Stomach smooth muscle (tissue), 2 donors: ENCODE results near the gene TTC39A.
A peak's percentile ranks its signal among the peaks of the same experiment; 100 is the strongest.

Experiments
- H3K27ac ChIP-seq: one replicate; pipeline ENCODE4 v1.7.0; 2013; ENCODE audit warnings: mild to moderate bottlenecking, low read length, inconsistent platforms
- H3K27me3 ChIP-seq, 2 donors: one replicate each; pipeline ENCODE4 v1.7.0; 2013; ENCODE audit warnings: low read length in 2 of 2; ENCODE audit not compliant: insufficient read depth in 2 of 2, control insufficient read depth in 1 of 2
- H3K36me3 ChIP-seq, 2 donors: one replicate each; pipeline ENCODE4 v1.7.0; 2013; ENCODE audit warnings: low read length in 2 of 2; ENCODE audit not compliant: control insufficient read depth in 2 of 2, insufficient read depth in 2 of 2
- H3K4me1 ChIP-seq: one replicate; pipeline ENCODE4 v1.7.0; 2013; ENCODE audit warnings: low read length; ENCODE audit not compliant: control insufficient read depth, insufficient read depth
- H3K4me3 ChIP-seq, 2 donors: one replicate each; pipeline ENCODE4 v1.7.0; 2013; ENCODE audit warnings: low read length in 2 of 2
- H3K9ac ChIP-seq, 2 donors: one replicate each; pipeline ENCODE4 v1.7.0; 2013; ENCODE audit warnings: low read length in 2 of 2, mild to moderate bottlenecking in 1 of 2
- H3K9me3 ChIP-seq, 2 donors: one replicate each; pipeline ENCODE4 v1.7.0; 2013; ENCODE audit warnings: low read length in 2 of 2; ENCODE audit not compliant: control insufficient read depth in 2 of 2
- donor health status: healthy.
- donor health status: Pancreatic carcinoma.

TTC39A gene

GRCh38 chr1:51330331-51331201, at the start of gene TTC39A:
Gene TTC39A, minus strand, starts transcription at chr1:51330562. Its CDS starts 85 bp downstream, at chr1:51330477.
- Histone ChIP-seq H3K9ac (no peak within 1 kb of the TSS), H3K9me3 (no peaks in the 10 kb centered on the region), H3K4me3 (peak within 1 kb of the TSS; percentile 49 to 68), H3K27ac (no peak within 1 kb of the TSS), H3K4me1 (peaks cover 10% of the 10 kb centered on the region), H3K27me3 (peaks cover 13 to 27% of the 10 kb centered on the region in 2 donors), H3K36me3 (no peaks in the 10 kb centered on the region)

DNA sequence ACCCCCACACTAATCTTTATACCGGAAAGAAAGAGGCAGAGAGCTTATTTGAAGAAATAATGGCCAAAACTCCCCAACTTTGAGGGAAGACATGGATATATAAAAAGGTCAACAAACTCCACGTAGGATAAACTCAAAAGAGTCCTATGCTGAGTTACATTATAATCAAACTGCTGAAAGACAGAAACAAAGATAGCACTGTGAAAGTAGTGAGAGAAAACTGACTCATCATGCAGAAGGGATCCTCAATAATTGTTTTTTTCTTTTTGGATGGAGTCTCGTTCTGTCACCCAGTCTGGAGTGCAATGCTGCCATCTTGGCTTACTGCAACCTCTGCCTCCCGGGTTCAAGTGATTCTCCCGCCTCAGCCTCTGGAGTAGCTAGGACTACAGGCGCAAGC, 48.5 kb upstream of the TTC39A start:
- Histone ChIP-seq H3K27me3 (no peaks in the 10 kb centered on the region), H3K4me1 (no peaks in the 10 kb centered on the region), H3K9me3 (peaks cover 0 to 5% of the 10 kb centered on the region in 2 donors), H3K9ac (no peak overlapping the region), H3K36me3 (peaks cover 6 to 8% of the 10 kb centered on the region in 2 donors), H3K27ac (no peak overlapping the region), H3K4me3 (no peak overlapping the region)

- H3K4me3 ChIP-seq: no peak overlapping the region
- no peaks in the 10 kb centered on the region for H3K27me3 ChIP-seq
- H3K36me3 ChIP-seq: peaks cover 10 to 12% of the 10 kb centered on the region in 2 donors
- H3K27ac ChIP-seq: no peak overlapping the region
- H3K4me1 ChIP-seq: no peaks in the 10 kb centered on the region
- H3K9me3 ChIP-seq: no peaks in the 10 kb centered on the region
- no peak overlapping the region for H3K9ac ChIP-seq
These were observed 43.5 kb upstream of the TTC39A start for GRCh38 chr1:51373898-51374297.

GRCh38 chr1:51372561-51372960, 42.2 kb upstream of the TTC39A start:
- Histone ChIP-seq H3K4me1 (no peaks in the 10 kb centered on the region), H3K9ac (no peak overlapping the region), H3K27me3 (no peaks in the 10 kb centered on the region), H3K4me3 (no peak overlapping the region), H3K9me3 (no peaks in the 10 kb centered on the region), H3K27ac (no peak overlapping the region), H3K36me3 (peaks cover 10 to 14% of the 10 kb centered on the region in 2 donors)

- no peaks in the 10 kb centered on the region for H3K27me3 ChIP-seq
- no peak overlapping the region for H3K27ac ChIP-seq
- H3K36me3 ChIP-seq: peaks cover 10 to 21% of the 10 kb centered on the region in 2 donors
- no peaks in the 10 kb centered on the region for H3K4me1 ChIP-seq
- H3K9me3 ChIP-seq: no peaks in the 10 kb centered on the region
- no peak overlapping the region for H3K9ac ChIP-seq
- H3K4me3 ChIP-seq: no peak overlapping the region
These were observed 38.8 kb upstream of the TTC39A start for GRCh38 chr1:51369171-51369570.

DNA sequence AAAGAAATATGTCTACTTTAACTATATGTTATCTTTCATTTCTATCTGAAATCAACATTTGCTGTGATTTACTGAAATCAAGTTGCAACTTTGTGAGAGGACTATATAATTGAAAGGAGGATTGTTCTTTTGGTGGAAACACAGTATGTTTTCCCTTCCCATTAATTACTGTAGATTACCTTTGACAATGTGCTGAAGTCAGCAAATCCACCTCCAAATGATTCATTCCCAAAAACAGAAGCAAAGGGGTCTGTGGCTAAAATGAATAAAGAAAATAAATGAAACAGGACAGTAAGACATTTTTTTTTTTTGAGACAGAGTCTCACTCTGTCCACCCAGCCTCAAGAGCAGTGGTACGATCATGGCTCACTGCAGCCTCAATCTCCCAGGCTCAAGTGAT, 35.4 kb upstream of the TTC39A start:
- no peak overlapping the region for H3K9ac ChIP-seq
- H3K9me3 ChIP-seq: no peaks in the 10 kb centered on the region
- H3K27me3 ChIP-seq: no peaks in the 10 kb centered on the region
- H3K4me3 ChIP-seq: no peak overlapping the region
- no peaks in the 10 kb centered on the region for H3K4me1 ChIP-seq
- no peak overlapping the region for H3K27ac ChIP-seq
- H3K36me3 ChIP-seq: peaks cover 7 to 15% of the 10 kb centered on the region in 2 donors

DNA sequence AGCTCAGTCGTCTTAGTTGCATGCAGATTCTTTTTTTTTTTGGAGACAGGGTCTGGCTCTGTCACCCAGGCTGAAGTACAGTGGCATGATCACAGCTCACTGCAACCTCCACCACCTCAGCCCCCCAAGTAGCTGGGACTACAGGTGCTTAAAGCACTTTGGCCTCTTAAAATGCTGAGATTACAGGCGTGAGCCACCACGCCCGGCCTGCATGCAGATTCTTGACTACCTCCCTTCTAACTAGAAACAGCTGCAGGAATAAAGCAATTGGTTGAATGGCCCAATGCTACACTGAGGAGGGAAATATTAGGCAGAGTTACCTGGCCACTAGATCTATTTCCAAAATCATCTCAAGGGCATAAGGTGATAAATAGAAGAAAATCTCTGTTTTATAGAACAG, 29.5 kb upstream of the TTC39A start:
- Histone ChIP-seq H3K27me3 (no peaks in the 10 kb centered on the region), H3K36me3 (peaks cover 13 to 24% of the 10 kb centered on the region in 2 donors), H3K4me1 (no peaks in the 10 kb centered on the region), H3K4me3 (no peak overlapping the region), H3K9ac (no peak overlapping the region), H3K27ac (no peak overlapping the region), H3K9me3 (no peaks in the 10 kb centered on the region)

- no peaks in the 10 kb centered on the region for H3K4me1 ChIP-seq
- H3K27me3 ChIP-seq: no peaks in the 10 kb centered on the region
- H3K27ac ChIP-seq: no peak overlapping the region
- peaks cover 4 to 15% of the 10 kb centered on the region in 2 donors for H3K36me3 ChIP-seq
- H3K4me3 ChIP-seq: no peak overlapping the region
- H3K9ac ChIP-seq: no peak overlapping the region
- H3K9me3 ChIP-seq: no peaks in the 10 kb centered on the region
These were observed 25.0 kb upstream of the TTC39A start for GRCh38 chr1:51355382-51355781.

- H3K4me1 ChIP-seq: no peaks in the 10 kb centered on the region
- H3K27me3 ChIP-seq: no peaks in the 10 kb centered on the region
- H3K9me3 ChIP-seq: no peaks in the 10 kb centered on the region
- no peak overlapping the region for H3K27ac ChIP-seq
- peaks cover 4 to 11% of the 10 kb centered on the region in 2 donors for H3K36me3 ChIP-seq
- no peak overlapping the region for H3K4me3 ChIP-seq
- H3K9ac ChIP-seq: no peak overlapping the region
These were observed 24.1 kb upstream of the TTC39A start for GRCh38 chr1:51354416-51354815.

DNA sequence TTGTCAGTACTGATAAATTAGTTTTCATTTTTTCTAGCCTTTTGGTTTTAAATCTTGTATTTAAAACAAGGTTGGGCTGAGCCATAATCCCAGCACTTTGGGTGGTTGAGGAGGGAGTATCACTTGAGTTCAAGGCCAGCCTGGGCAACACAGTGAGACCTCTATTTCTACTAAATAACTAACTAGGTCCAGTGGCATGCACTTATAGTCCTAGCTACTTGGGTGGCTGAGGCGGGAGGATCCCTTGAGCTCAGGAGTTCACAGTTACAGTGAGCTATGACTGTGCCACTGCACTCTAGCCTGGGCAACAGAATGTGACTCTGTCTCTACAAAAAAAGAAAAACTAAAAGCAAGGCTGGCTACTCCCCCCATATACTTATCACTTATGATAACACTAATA, 21.5 kb upstream of the TTC39A start:
- H3K36me3 ChIP-seq: peaks cover 4 to 7% of the 10 kb centered on the region in 2 donors
- no peak overlapping the region for H3K9ac ChIP-seq
- no peak overlapping the region for H3K4me3 ChIP-seq
- no peaks in the 10 kb centered on the region for H3K4me1 ChIP-seq
- H3K27ac ChIP-seq: no peak overlapping the region
- H3K9me3 ChIP-seq: no peaks in the 10 kb centered on the region
- no peaks in the 10 kb centered on the region for H3K27me3 ChIP-seq

DNA sequence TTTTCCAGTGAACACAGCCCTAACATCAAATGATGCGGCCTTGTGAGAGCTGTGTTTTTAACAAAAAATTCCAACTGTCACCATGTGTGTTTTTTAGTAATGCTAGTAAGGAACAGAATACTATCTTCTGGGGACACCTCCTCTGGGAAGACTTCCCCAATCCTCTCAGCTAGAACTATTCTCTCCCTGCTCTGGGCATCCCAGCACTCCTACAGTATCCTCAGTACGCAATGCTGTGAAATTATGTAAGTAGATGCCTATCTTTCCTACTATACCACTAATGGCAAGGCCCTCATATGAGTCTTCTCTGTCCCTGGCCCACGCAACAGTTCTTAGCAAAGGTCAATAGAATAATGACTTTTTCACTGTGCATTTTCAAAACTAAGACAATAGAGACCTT, 19.5 kb upstream of the TTC39A start:
- Histone ChIP-seq H3K9me3 (no peaks in the 10 kb centered on the region), H3K27me3 (peaks cover 7 to 8% of the 10 kb centered on the region in 2 donors), H3K36me3 (no peaks in the 10 kb centered on the region), H3K27ac (no peak overlapping the region), H3K4me1 (no peaks in the 10 kb centered on the region), H3K4me3 (no peak overlapping the region), H3K9ac (no peak overlapping the region)
